Subcutaneous abdominal adipose tissue (tissue), 5 donors: Measurements from ENCODE around the gene SIX3.
A peak's percentile ranks its signal among the peaks of the same experiment; 100 is the strongest.

Source experiments
- H3K27ac ChIP-seq: one replicate; pipeline ENCODE4 v1.7.0; 2013; ENCODE audit warnings: low read depth, mild to moderate bottlenecking, inconsistent platforms, low read length, moderate library complexity
- H3K27me3 ChIP-seq, 5 donors: one replicate each; pipeline ENCODE4 v1.7.0; 2013; ENCODE audit warnings: low read length in 5 of 5, inconsistent platforms in 1 of 5; ENCODE audit not compliant: control insufficient read depth in 5 of 5, insufficient read depth in 4 of 5
- H3K36me3 ChIP-seq, 5 donors: one replicate each; pipeline ENCODE4 v1.7.0; 2013; ENCODE audit warnings: low read length in 5 of 5; ENCODE audit not compliant: control insufficient read depth in 5 of 5, insufficient read depth in 5 of 5
- H3K4me1 ChIP-seq, 5 donors: one replicate each; pipeline ENCODE4 v1.7.0; 2013; ENCODE audit warnings: low read length in 5 of 5, mild to moderate bottlenecking in 3 of 5, moderate library complexity in 1 of 5; ENCODE audit not compliant: control insufficient read depth in 5 of 5, insufficient read depth in 5 of 5
- H3K4me3 ChIP-seq, 5 donors: one replicate each; pipeline ENCODE4 v1.7.0; 2013; ENCODE audit warnings: low read length in 5 of 5, low read depth in 1 of 5
- H3K9ac ChIP-seq, 5 donors: one replicate each; pipeline ENCODE4 v1.7.0; 2013; ENCODE audit warnings: low read length in 5 of 5, mild to moderate bottlenecking in 4 of 5, moderate library complexity in 3 of 5
- H3K9me3 ChIP-seq, 5 donors: one replicate each; pipeline ENCODE4 v1.7.0; 2013; ENCODE audit warnings: low read length in 5 of 5; ENCODE audit not compliant: control insufficient read depth in 5 of 5
- donor health status: healthy.
- donor health status: healthy.
- donor health status: healthy.
- donor health status: healthy.
- donor health status: healthy.

SIX3 gene

GRCh38 chr2:44949329-44950151, 8.0 kb downstream of the SIX3 start:
- no peaks in the 10 kb centered on the region for H3K36me3 ChIP-seq

GRCh38 chr2:44950646-44951045, 9.1 kb downstream of the SIX3 start:
- Histone ChIP-seq H3K4me1 (peaks cover 3 to 43% (median 32%) of the 10 kb centered on the region in 5 donors), H3K27me3 (peaks cover 62 to 91% (median 77%) of the 10 kb centered on the region in 5 donors), H3K36me3 (no peaks in the 10 kb centered on the region), H3K9ac (no peak overlapping the region), H3K9me3 (no peaks in the 10 kb centered on the region), H3K27ac (no peak overlapping the region), H3K4me3 (no peak overlapping the region)

More at GRCh38 chr2:44949329-44950151, 8.0 kb downstream of the SIX3 start:
- no peak overlapping the region for H3K4me3 ChIP-seq
- H3K9ac ChIP-seq, result no peak overlapping the region
- H3K4me1 ChIP-seq, result peaks cover 0 to 36% (median 22%) of the 10 kb centered on the region in 5 donors
- H3K9me3 ChIP-seq, result no peaks in the 10 kb centered on the region
- H3K27ac ChIP-seq, result no peak overlapping the region
- peaks cover 59 to 92% (median 73%) of the 10 kb centered on the region in 5 donors for H3K27me3 ChIP-seq

GRCh38 chr2:44951124-44951523, 9.6 kb downstream of the SIX3 start:
- Histone ChIP-seq H3K27me3 (peaks cover 63 to 90% (median 73%) of the 10 kb centered on the region in 5 donors), H3K36me3 (no peaks in the 10 kb centered on the region), H3K27ac (no peak overlapping the region), H3K9me3 (no peaks in the 10 kb centered on the region), H3K4me3 (no peak overlapping the region), H3K9ac (no peak overlapping the region), H3K4me1 (peaks cover 3 to 45% (median 35%) of the 10 kb centered on the region in 5 donors)

- Histone ChIP-seq H3K9ac (peak overlapping the region in 3 of 5 donors; percentile 32 to 60 (median 41)), H3K4me3 (peak overlapping the region in 4 of 5 donors; percentile 47 to 63 (median 54)), H3K27me3 (peaks cover 65 to 90% (median 68%) of the 10 kb centered on the region in 5 donors), H3K27ac (no peak overlapping the region), H3K36me3 (no peaks in the 10 kb centered on the region), H3K9me3 (no peaks in the 10 kb centered on the region), H3K4me1 (peaks cover 3 to 45% (median 35%) of the 10 kb centered on the region in 5 donors)
These were observed 10.2 kb downstream of the SIX3 start for GRCh38 chr2:44951714-44952113.

GRCh38 chr2:44952143-44952805, 10.8 kb downstream of the SIX3 start:
- Histone ChIP-seq H3K4me3 (peak overlapping the region; percentile 45 to 63 (median 53)), H3K4me1 (peaks cover 3 to 45% (median 35%) of the 10 kb centered on the region in 5 donors), H3K9ac (peak overlapping the region in 3 of 5 donors; percentile 32 to 60 (median 41)), H3K27me3 (peaks cover 63 to 84% (median 68%) of the 10 kb centered on the region in 5 donors), H3K9me3 (no peaks in the 10 kb centered on the region), H3K36me3 (no peaks in the 10 kb centered on the region), H3K27ac (no peak overlapping the region)

DNA sequence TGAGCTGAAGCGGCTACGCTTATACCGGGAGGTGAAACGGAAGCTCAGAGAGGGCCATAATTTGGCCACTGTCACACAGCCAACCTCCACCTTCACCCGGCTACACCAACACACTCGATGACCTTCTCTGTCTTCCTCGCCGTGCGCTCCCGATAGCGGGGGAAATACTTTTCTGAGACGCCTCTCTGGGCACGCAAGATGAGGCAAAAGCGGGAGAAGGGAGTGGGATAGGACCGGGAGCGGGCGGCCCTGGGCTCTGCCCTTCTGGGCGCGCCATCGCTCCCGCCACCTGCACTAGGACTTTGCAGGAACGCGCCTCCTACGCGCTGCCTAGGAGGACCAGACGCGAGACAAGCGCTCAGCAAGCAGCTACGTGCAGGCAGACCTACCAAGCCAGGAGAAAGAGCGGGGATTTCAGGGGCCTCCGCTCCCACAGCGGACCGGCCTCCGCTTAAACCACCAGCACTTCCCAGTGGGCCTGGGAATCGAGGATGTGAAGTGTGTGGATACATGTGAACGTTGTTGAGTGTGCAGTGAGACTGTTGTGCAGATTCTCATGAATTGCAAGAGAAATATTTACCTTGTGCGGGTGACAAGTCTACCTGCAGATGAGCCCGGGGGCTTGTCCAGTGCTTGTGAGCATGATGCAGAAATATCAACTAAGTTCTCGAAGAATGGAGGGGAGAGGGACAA, 11.4 kb downstream of the SIX3 start:
- no peaks in the 10 kb centered on the region for H3K9me3 ChIP-seq
- no peak overlapping the region for H3K9ac ChIP-seq
- H3K27me3 ChIP-seq, result peaks cover 56 to 78% (median 71%) of the 10 kb centered on the region in 5 donors
- H3K36me3 ChIP-seq, result no peaks in the 10 kb centered on the region
- H3K4me1 ChIP-seq, result peaks cover 3 to 45% (median 35%) of the 10 kb centered on the region in 5 donors
- peak overlapping the region; percentile 45 to 63 (median 53) for H3K4me3 ChIP-seq
- H3K27ac ChIP-seq, result no peak overlapping the region

DNA sequence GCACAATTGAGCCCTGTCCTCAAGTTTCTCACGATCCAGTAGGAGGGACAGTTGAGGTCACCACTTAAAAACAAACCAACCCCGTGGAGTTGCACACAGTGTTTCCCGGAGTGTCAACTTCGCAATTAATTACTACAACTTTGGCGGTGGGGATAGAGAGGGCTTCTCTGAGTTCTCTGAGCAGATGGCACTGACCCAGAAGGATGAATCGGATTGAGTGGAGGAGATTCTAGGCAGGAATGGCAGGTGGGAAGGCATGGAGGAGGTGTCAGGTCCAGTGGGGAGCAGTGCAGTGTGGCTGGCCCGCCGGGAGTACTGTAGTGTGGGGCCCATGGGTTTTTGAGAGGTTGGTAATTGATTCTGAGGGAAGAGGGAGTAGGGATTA, 12.0 kb downstream of the SIX3 start:
- Histone ChIP-seq H3K36me3 (no peaks in the 10 kb centered on the region), H3K4me3 (no peak overlapping the region), H3K9ac (no peak overlapping the region), H3K27ac (no peak overlapping the region), H3K9me3 (no peaks in the 10 kb centered on the region), H3K27me3 (peaks cover 54 to 74% (median 67%) of the 10 kb centered on the region in 5 donors), H3K4me1 (peaks cover 3 to 45% (median 35%) of the 10 kb centered on the region in 5 donors)

- peak overlapping the region in 3 of 5 donors; percentile 32 to 53 (median 41) for H3K4me3 ChIP-seq
- no peaks in the 10 kb centered on the region for H3K36me3 ChIP-seq
- no peaks in the 10 kb centered on the region for H3K9me3 ChIP-seq
- H3K27ac ChIP-seq, result no peak overlapping the region
- H3K9ac ChIP-seq, result no peak overlapping the region
- peaks cover 48 to 65% (median 61%) of the 10 kb centered on the region in 5 donors for H3K27me3 ChIP-seq
- H3K4me1 ChIP-seq, result peaks cover 3 to 42% (median 35%) of the 10 kb centered on the region in 5 donors
These were observed 13.0 kb downstream of the SIX3 start for GRCh38 chr2:44954447-44954888.

GRCh38 chr2:44954889-44955592, 13.5 kb downstream of the SIX3 start:
- Histone ChIP-seq H3K36me3 (no peaks in the 10 kb centered on the region), H3K27me3 (peaks cover 42 to 61% (median 59%) of the 10 kb centered on the region in 5 donors), H3K9ac (no peak overlapping the region), H3K4me1 (peaks cover 3 to 37% (median 31%) of the 10 kb centered on the region in 5 donors), H3K27ac (no peak overlapping the region), H3K4me3 (peak overlapping the region in 4 of 5 donors; percentile 34 to 53 (median 42)), H3K9me3 (no peaks in the 10 kb centered on the region)
